Body of pancreas (tissue), 4 donors: ENCODE data around the gene CERK. TPM values are rescaled to one million over a fixed set of nuclear protein-coding genes. Genes with fewer than 3 reads are reported as not detected.

ENCODE experiments used
- ATAC-seq: fragments of 150-250 bp; one replicate; pipeline ENCODE4 v1.9.1; 2016
- DNase-seq, 4 donors: peaks; one replicate each; pipeline ENCODE4 v3.0.0-alpha.2; 2019
- H3K27ac ChIP-seq, 4 donors: fragments of 200-600 bp; sonication (generic); 1 replicate in 3 of 4; 2 replicates in 1 of 4; pipeline versions ENCODE4 v1.5.1 to v1.6.1; 2016 to 2019; ENCODE audit warnings: mild to moderate bottlenecking in 1 of 4, mixed read lengths in 1 of 4, moderate library complexity in 1 of 4
- H3K27me3 ChIP-seq, 2 donors: fragments of 200-600 bp; sonication (generic); one replicate each; pipeline ENCODE4 v1.6.0; 2016; ENCODE audit warnings: mild to moderate bottlenecking in 1 of 2
- H3K36me3 ChIP-seq, 2 donors: fragments of 200-600 bp; sonication (generic); replicated peaks in 1 of 2; 2 replicates each; pipeline ENCODE4 v1.5.1; 2016; ENCODE audit warnings: low read depth in 2 of 2; ENCODE audit not compliant: insufficient read depth in 1 of 2
- H3K4me1 ChIP-seq: fragments of 200-600 bp; sonication (generic); one replicate; pipeline ENCODE4 v1.6.0; 2016
- H3K4me3 ChIP-seq, 2 donors: fragments of 200-600 bp; sonication (generic); 1 replicate in 1 of 2; 2 replicates in 1 of 2; pipeline ENCODE4 v1.5.1; 2016 to 2019
- H3K9me3 ChIP-seq, 3 donors: fragments of 200-600 bp; sonication (generic); 1 replicate in 2 of 3; 2 replicates in 1 of 3; pipeline ENCODE4 v1.5.1; 2016
- POLR2A ChIP-seq, 3 donors: fragments of 450-650 bp; IDR thresholded peaks; one replicate each; pipeline ENCODE4 v1.6.1; 2016; ENCODE audit warnings: antibody characterized with exemption in 3 of 3, mild to moderate bottlenecking in 2 of 3
- WGBS, 2 donors: methylation state at CpG; one replicate each; pipeline ENCODE4 v1.1.5; 2017; 5-methylcytosine and 5-hydroxymethylcytosine counted together
- intact Hi-C: fragments of 100-400 bp; cut with DNase I; formaldehyde crosslinking; loops from one replicate; pipeline ENCODE4 v1.15.1; 2023
- total RNA-seq, 2 donors: library from RNA; depleted of rRNA; stranded (reverse); fragments of >200 nt; gene quantifications; one replicate each; pipeline ENCODE4 v1.1.0, GENCODE V29; 2016
- TF ChIP-seq, protein P1 (sequence below), 7 experiments: fragments of 450-650 bp in 4 of 7; fragments of 200-600 bp in 3 of 7; sonication (generic) in 3 of 7; IDR thresholded peaks; one replicate each; pipeline ENCODE4 v1.5.1; 2016 to 2019; ENCODE audit warnings: antibody characterized with exemption in 7 of 7

Gene CERK
- total RNA-seq, 2 donors from 2014 or later = 33.6 to 46.4 TPM

DNA sequence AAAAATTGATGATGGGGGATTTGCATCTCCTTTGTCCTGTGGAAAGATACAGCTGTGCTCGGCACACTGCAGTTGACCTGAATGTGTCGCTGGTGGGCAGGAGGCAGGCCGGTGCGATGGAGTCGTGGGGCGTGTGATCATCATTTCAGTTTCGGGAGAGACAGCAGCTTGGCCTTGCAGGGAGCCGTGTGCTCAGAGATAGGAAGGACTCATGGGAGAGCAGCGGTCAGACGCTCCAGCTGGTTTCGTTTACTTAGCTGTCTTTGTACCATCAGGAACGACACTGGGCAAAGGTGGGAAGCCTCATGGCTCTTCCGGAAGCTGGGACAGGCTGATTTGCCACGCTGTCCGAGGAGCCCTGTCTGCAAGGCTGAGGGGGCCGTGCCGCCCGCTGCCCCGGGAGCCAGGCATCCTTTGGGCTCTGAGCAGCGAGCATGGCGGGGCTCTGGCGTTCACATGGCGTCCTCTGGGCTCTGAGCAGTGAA lies 85.2 kb downstream of the CERK start:
- ATAC-seq (no peak), DNase-seq (peak in 2 of 4 donors; percentile 20 to 38)
- H3K27me3 ChIP-seq = no peaks in the 10 kb centered on the region
- TF ChIP-seq POLR2A (IDR thresholded peaks at IDR 0.05) = no peak
- TF ChIP-seq, protein P1, sequence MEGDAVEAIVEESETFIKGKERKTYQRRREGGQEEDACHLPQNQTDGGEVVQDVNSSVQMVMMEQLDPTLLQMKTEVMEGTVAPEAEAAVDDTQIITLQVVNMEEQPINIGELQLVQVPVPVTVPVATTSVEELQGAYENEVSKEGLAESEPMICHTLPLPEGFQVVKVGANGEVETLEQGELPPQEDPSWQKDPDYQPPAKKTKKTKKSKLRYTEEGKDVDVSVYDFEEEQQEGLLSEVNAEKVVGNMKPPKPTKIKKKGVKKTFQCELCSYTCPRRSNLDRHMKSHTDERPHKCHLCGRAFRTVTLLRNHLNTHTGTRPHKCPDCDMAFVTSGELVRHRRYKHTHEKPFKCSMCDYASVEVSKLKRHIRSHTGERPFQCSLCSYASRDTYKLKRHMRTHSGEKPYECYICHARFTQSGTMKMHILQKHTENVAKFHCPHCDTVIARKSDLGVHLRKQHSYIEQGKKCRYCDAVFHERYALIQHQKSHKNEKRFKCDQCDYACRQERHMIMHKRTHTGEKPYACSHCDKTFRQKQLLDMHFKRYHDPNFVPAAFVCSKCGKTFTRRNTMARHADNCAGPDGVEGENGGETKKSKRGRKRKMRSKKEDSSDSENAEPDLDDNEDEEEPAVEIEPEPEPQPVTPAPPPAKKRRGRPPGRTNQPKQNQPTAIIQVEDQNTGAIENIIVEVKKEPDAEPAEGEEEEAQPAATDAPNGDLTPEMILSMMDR (IDR thresholded peaks at IDR 0.05) = no peak
- H3K9me3 ChIP-seq = no peaks in the 10 kb centered on the region
- H3K36me3 ChIP-seq = no peaks in the 10 kb centered on the region
- peak overlapping the region in 1 of 4 donors; percentile 5 for H3K27ac ChIP-seq
- WGBS, 2 donors = 74 to 91% methylated on average over 18 to 23 of the region's 23 CpGs
- no peak overlapping the region for H3K4me3 ChIP-seq
- intact Hi-C loops = no loop called here
- H3K4me1 ChIP-seq = peaks cover 21% of the 10 kb centered on the region

DNA sequence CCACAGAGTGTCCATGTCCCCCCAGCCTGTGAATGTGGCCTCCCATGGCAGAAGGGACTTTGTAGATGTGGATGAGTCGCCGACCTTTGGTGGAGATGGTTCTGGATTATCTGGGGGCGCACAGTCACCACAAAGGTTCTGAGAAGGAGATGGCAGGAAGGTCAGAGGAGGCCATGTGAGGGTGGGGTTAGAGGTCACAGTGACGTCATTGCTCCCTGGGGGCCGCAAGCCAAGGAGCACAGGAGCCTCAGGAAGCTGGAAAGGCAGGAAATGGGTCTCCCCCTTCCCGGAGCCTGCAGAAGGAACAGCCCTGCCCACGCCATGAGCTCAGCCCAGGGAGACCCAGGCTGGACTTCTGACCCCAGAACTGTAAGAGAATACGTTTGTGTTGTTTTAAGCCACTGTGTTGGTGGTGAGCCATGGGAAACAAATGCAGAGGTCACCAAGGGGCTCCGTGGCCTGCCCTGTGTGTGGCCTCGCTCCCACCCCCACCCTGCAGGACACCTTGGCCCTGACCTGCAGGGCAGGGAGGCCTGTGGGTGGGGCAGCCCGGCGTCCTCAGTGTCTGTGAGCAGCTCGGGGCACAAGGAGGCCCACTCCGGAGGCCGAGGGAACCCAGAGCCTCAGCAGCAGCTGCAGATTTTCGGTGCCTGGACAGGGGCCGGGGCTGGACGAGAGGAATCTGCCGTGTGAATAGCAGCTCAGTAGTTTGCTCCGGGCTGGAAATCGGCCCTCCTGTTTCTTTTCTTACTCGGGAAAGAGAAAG lies 85.8 kb downstream of the CERK start:
- Histone ChIP-seq H3K9me3 (no peaks in the 10 kb centered on the region), H3K36me3 (no peaks in the 10 kb centered on the region), H3K27ac (peak overlapping the region in 1 of 4 donors; percentile 5), H3K4me3 (no peak overlapping the region), H3K4me1 (peaks cover 23% of the 10 kb centered on the region), H3K27me3 (no peaks in the 10 kb centered on the region)
- WGBS, 2 donors = 75 to 85% methylated on average over 15 to 22 of the region's 22 CpGs
- peak; percentile 22 for ATAC-seq
- TF ChIP-seq POLR2A (IDR thresholded peaks at IDR 0.05) = no peak
- TF ChIP-seq, protein P1 (IDR thresholded peaks at IDR 0.05) = no peak
- DNase-seq = no peak
- intact Hi-C loops = no loop called here

DNA sequence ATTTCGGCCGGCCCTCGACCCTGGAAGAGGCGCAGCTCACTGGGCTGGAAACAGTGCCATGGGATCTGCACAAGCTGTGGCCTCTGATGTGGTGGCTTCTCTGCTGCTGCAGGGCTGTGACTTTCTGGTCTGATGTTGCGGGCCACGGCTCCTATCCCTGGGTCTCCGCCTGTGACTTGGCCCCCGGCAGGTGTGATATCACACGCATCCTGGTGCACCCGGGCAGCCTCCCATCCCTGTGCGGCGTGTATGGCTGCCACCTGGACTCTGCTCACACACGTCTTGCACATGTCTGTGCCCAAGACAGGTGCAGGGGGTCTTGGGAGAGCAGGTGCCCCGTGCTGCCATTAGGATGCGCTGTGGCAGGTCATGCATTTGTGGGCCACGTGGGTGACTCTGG lies 86.7 kb downstream of the CERK start:
- Histone ChIP-seq H3K4me1 (peaks cover 22% of the 10 kb centered on the region), H3K9me3 (no peaks in the 10 kb centered on the region), H3K27me3 (no peaks in the 10 kb centered on the region), H3K36me3 (no peaks in the 10 kb centered on the region), H3K27ac (no peak overlapping the region), H3K4me3 (no peak overlapping the region)
- no peak for TF ChIP-seq POLR2A (IDR thresholded peaks at IDR 0.05)
- TF ChIP-seq, protein P1 (IDR thresholded peaks at IDR 0.05) = no peak
- no peak for DNase-seq
- intact Hi-C loops = no loop called here
- 94 to 96% methylated on average over 11 to 16 of the region's 16 CpGs for WGBS, 2 donors
- ATAC-seq = no peak

DNA sequence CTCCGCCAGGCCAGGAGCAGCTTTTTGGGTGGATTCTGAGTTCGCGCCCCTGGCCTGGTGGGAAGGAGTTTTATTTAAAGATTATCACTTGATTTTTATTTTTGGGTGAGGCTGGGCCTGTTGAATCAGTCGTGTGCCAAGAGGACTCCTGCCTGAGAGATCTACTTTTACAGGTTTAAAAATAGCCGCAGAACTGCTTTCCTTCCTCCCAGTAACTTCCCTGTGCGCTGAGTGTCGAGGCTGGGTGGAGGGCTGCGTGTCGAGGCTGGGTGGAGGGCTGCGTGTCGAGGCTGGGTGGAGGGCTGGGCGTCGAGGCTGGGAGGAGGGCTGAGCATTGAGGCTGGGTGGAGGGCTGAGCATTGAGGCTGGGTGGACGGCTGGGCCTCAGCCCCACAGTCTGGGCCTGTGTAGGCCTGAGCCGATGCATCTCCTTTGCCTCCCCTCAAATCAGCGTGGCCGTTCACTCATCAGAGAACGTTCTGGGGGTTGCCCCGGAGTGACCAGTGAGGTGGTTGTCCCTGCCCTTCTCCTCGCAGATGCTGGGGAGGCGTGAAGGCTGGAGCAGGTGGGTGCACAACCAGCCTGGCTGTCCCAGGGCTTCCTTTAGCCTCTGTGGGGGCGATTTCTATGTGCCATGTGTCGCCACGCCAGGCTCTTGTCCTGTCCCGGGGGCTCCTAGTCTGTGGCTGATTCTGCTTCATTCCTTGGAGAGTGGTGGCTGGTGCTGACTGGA lies 87.8 kb downstream of the CERK start:
- H3K27ac ChIP-seq = peak overlapping the region in 2 of 4 donors; percentile 1 to 39
- TF ChIP-seq, protein P1 (IDR thresholded peaks at IDR 0.05) = no peak
- no peak for TF ChIP-seq POLR2A (IDR thresholded peaks at IDR 0.05)
- WGBS, 2 donors = 84 to 95% methylated on average over 22 to 25 of the region's 25 CpGs
- no peak overlapping the region for H3K4me3 ChIP-seq
- H3K27me3 ChIP-seq = no peaks in the 10 kb centered on the region
- H3K36me3 ChIP-seq = no peaks in the 10 kb centered on the region
- no peak for DNase-seq
- peaks cover 22% of the 10 kb centered on the region for H3K4me1 ChIP-seq
- no peak for ATAC-seq
- intact Hi-C loops = no loop called here
- H3K9me3 ChIP-seq = no peaks in the 10 kb centered on the region
